ENCODE measurements around the gene COG8. TPM values are rescaled to one million over a fixed set of nuclear protein-coding genes. Genes with fewer than 3 reads are reported as not detected.

COG8 gene
- polyA plus RNA-seq, 1 donor (not counting 4 experiments of a cell fraction or from before 2014, with no cell fraction given), result 16.0 TPM

DNA sequence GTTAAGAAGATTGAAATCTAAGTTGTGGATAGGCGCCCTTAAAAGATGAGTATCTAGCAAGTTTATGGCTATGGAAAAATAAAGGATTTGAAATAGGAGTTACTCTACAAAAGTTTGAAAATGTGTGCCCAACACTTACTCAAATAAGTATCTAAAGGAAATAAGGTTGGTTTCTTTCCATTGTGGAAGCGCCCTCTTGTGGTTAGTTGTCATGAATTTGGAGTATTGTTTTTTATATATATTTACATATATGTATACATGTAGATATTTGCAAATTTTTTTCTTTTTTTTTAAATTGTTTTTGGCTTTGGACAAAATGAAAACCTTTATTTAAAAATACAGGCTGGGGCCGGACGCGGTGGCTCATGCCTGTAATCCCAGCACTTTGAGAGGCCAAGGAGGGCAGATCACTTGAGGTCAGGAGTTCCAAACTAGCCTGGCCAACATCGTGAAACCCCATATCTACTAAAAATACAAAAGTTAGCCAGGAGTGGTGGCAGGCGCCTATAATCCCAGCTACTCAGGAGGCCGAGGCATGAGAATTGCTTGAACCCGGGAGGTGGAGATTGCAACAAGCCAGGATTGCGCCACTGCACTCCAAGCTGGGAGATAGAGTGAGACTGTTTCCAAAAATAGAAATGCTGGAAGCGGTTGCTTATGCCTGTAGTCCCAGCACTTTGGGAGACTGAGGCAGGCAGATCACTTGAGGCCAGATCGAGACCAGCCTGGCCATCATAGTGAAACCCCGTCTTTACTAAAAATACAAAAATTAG, 52.2 kb downstream of the COG8 start:
- no peak overlapping the region for H3K4me2 ChIP-seq (ENCODE audit: control insufficient read depth, extremely low read depth, insufficient read depth, low read depth, low read length)

DNA sequence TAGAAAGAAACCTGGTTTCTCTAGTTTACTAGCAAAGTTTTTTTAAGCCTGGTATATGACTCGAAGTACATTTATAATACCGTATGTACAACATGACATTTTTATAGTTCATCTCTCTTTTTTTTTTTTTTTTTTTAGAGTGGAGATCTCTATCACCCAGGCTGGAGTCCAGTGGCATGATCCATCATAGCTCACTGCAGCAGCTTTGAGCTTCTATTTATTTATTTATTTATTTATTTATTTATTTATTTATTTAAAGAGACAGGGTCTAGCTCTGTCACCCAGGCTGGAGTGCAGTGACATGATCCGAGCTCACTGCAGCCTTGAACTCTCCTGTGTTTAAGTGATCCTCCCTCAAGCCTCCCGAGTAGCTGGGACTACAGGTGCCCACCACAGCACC, 54.1 kb downstream of the COG8 start:
- Histone ChIP-seq H2AFZ (ENCODE audit: control insufficient read depth, low read length) (no peak overlapping the region), H3K4me2 (ENCODE audit: control insufficient read depth, extremely low read depth, insufficient read depth, low read depth, low read length) (no peak overlapping the region), H3K9me1 (ENCODE audit: control insufficient read depth, extremely low read depth, insufficient read depth, low read length) (no peaks in the 10 kb centered on the region), H3K27me3 (ENCODE audit: control insufficient read depth, extremely low read depth, insufficient read depth, low read length) (no peaks in the 10 kb centered on the region), H3K9ac (ENCODE audit: control insufficient read depth, extremely low read depth, insufficient read depth, low read length) (no peak overlapping the region), H3K36me3 (ENCODE audit: control insufficient read depth in 2 of 2, extremely low read depth in 1 of 2, insufficient read depth in 2 of 2, low read length in 2 of 2) (peaks cover 2 to 5% of the 10 kb centered on the region in 2 experiments), H3K27ac (ENCODE audit: control insufficient read depth, insufficient read depth, low read length) (no peak overlapping the region), H3K4me1 (ENCODE audit: control insufficient read depth, extremely low read depth, insufficient read depth, low read length) (no peaks in the 10 kb centered on the region), H3K79me2 (ENCODE audit: control insufficient read depth, insufficient read depth, low read length) (no peaks in the 10 kb centered on the region), H3K4me3 (ENCODE audit: control insufficient read depth in 2 of 3, extremely low read depth in 1 of 3, insufficient read depth in 2 of 3, low read depth in 1 of 3, low read length in 3 of 3) (no peak overlapping the region), H3K9me3 (ENCODE audit: control insufficient read depth, low read depth, low read length) (no peaks in the 10 kb centered on the region), H4K20me1 (ENCODE audit: control insufficient read depth, extremely low read depth, insufficient read depth, low read length) (no peaks in the 10 kb centered on the region)
- dilution Hi-C loops (cut with MboI; ENCODE audit: extremely low pct_ligation_motif_present, low sequenced_read_pairs), result no loop called here
- TF ChIP-seq, protein P1, sequence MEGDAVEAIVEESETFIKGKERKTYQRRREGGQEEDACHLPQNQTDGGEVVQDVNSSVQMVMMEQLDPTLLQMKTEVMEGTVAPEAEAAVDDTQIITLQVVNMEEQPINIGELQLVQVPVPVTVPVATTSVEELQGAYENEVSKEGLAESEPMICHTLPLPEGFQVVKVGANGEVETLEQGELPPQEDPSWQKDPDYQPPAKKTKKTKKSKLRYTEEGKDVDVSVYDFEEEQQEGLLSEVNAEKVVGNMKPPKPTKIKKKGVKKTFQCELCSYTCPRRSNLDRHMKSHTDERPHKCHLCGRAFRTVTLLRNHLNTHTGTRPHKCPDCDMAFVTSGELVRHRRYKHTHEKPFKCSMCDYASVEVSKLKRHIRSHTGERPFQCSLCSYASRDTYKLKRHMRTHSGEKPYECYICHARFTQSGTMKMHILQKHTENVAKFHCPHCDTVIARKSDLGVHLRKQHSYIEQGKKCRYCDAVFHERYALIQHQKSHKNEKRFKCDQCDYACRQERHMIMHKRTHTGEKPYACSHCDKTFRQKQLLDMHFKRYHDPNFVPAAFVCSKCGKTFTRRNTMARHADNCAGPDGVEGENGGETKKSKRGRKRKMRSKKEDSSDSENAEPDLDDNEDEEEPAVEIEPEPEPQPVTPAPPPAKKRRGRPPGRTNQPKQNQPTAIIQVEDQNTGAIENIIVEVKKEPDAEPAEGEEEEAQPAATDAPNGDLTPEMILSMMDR (optimal IDR thresholded peaks at IDR 0.05 in 1 of 3, IDR thresholded peaks at IDR 0.05 in 1 of 3, conservative IDR thresholded peaks at IDR 0.05 in 1 of 3; ENCODE audit: extremely low read depth in 1 of 3, insufficient read depth in 2 of 3, low read length in 3 of 3), result no peak
- no peak for TF ChIP-seq EZH2 (IDR thresholded peaks at IDR 0.05; ENCODE audit: low read length)
- FAIRE-seq (no peak), DNase-seq (ENCODE audit: low read depth, low spot score) (no peak)

More for the DNA sequence above, 52.2 kb downstream of the COG8 start:
- FAIRE-seq, result no peak
- no peaks in the 10 kb centered on the region for H4K20me1 ChIP-seq (ENCODE audit: control insufficient read depth, extremely low read depth, insufficient read depth, low read length)
- no peaks in the 10 kb centered on the region for H3K27me3 ChIP-seq (ENCODE audit: control insufficient read depth, extremely low read depth, insufficient read depth, low read length)
- no peak overlapping the region for H3K9ac ChIP-seq (ENCODE audit: control insufficient read depth, extremely low read depth, insufficient read depth, low read length)
- peaks cover 4 to 5% of the 10 kb centered on the region in 2 experiments for H3K36me3 ChIP-seq (ENCODE audit: control insufficient read depth in 2 of 2, extremely low read depth in 1 of 2, insufficient read depth in 2 of 2, low read length in 2 of 2)
- no peak overlapping the region for H3K27ac ChIP-seq (ENCODE audit: control insufficient read depth, insufficient read depth, low read length)
- dilution Hi-C loops (cut with MboI; ENCODE audit: extremely low pct_ligation_motif_present, low sequenced_read_pairs), result no loop called here
- H3K4me3 ChIP-seq (ENCODE audit: control insufficient read depth in 2 of 3, extremely low read depth in 1 of 3, insufficient read depth in 2 of 3, low read depth in 1 of 3, low read length in 3 of 3), result no peak overlapping the region
- H3K9me1 ChIP-seq (ENCODE audit: control insufficient read depth, extremely low read depth, insufficient read depth, low read length), result no peaks in the 10 kb centered on the region
- H3K4me1 ChIP-seq (ENCODE audit: control insufficient read depth, extremely low read depth, insufficient read depth, low read length), result no peaks in the 10 kb centered on the region
- H2AFZ ChIP-seq (ENCODE audit: control insufficient read depth, low read length), result no peak overlapping the region
- no peak for DNase-seq (ENCODE audit: low read depth, low spot score)
- TF ChIP-seq, protein P1 (optimal IDR thresholded peaks at IDR 0.05 in 1 of 3, IDR thresholded peaks at IDR 0.05 in 1 of 3, conservative IDR thresholded peaks at IDR 0.05 in 1 of 3; ENCODE audit: extremely low read depth in 1 of 3, insufficient read depth in 2 of 3, low read length in 3 of 3), result peak in 1 of 3 experiments; percentile 32
- TF ChIP-seq EZH2 (IDR thresholded peaks at IDR 0.05; ENCODE audit: low read length), result no peak
- no peaks in the 10 kb centered on the region for H3K9me3 ChIP-seq (ENCODE audit: control insufficient read depth, low read depth, low read length)
- H3K79me2 ChIP-seq (ENCODE audit: control insufficient read depth, insufficient read depth, low read length), result no peaks in the 10 kb centered on the region
